Upper lobe of right lung (tissue), 1 donor: ENCODE results near the gene ARPC1A. TPM values are rescaled to one million over a fixed set of nuclear protein-coding genes. Genes with fewer than 3 reads are reported as not detected.
A peak's percentile ranks its signal among the peaks of the same experiment; 100 is the strongest.
"Not testable (repeated sequence)": the region's sequence is repeated elsewhere in the genome, so short reads cannot be mapped to it uniquely, and the experiment has no call there.

Experiments used
- ATAC-seq: fragments of 200-7000 bp; cut with Tn5 transposase; one replicate; pipeline ENCODE4 v1.9.1; 2020; ENCODE audit warnings: mild to moderate bottlenecking, moderate library complexity
- DNase-seq: peaks from one replicate; pipeline ENCODE4 v3.0.0-alpha.2; 2020
- H3K27ac ChIP-seq: fragments of 200-600 bp; one replicate; pipeline ENCODE4 v1.8.0; 2022
- H3K27me3 ChIP-seq: fragments of 200-600 bp; one replicate; pipeline ENCODE4 v1.8.0; 2022; ENCODE audit warnings: mild to moderate bottlenecking
- H3K36me3 ChIP-seq: fragments of 200-600 bp; one replicate; pipeline ENCODE4 v1.8.0; 2022
- H3K4me1 ChIP-seq: fragments of 200-600 bp; one replicate; pipeline ENCODE4 v1.8.0; 2022
- H3K4me3 ChIP-seq: fragments of 200-600 bp; one replicate; pipeline ENCODE4 v1.8.0; 2022; ENCODE audit warnings: mild to moderate bottlenecking
- H3K9me3 ChIP-seq: fragments of 200-600 bp; one replicate; pipeline ENCODE4 v1.8.0; 2022
- CTCF ChIP-seq: fragments of 200-600 bp; IDR thresholded peaks from one replicate; pipeline ENCODE4 v1.8.0; 2022; ENCODE audit warnings: antibody characterized with exemption
- intact Hi-C: fragments of 100-400 bp; cut with DNase I; formaldehyde crosslinking; loops from one replicate; pipeline ENCODE4 v1.11.0; 2022
- total RNA-seq: library from RNA; stranded (reverse); fragmentation: NEBNext Ultra II Directional; extraction: Animal tissue kit (Norgen Biotek cat#: 25700); gene quantifications from one replicate; pipeline ENCODE4 v1.2.1, GENCODE V29; 2021
- donor health status: DM: no; HTN: yes; CAD: no; lungs with severe emphysema.

Gene ARPC1A
- total RNA-seq, 1 donor from 2014 or later: 137 TPM

DNA sequence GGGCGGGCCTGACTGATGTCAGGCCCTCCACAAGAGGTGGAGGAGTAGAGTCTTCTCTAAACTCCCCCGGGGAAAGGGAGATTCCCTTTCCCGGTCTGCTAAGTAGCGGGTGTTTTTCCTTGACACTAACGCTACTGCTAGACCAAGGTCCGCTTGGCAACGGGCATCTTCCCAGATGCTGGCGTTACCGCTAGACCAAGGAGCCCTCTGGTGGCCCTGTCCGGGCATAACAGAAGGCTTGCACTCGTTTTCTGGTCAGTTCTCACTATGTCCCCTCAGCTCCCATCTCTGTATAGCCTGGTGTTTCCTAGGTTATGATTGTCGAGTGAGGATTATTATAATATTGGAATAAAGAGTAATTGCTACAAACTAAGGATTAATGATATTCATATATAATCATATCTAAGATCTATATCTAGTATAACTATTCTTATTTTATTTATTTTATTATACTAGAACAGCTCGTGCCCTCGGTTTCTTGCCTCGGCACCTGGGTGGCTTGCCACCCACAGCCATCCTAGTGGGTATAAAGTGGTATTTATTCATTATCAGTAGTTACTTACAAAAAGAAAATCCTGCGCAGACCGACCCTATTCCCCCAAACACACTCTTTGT is 89.9 kb downstream of the ARPC1A start:
- ATAC-seq, DNase-seq, H3K27ac ChIP-seq, H3K9me3 ChIP-seq, H3K4me3 ChIP-seq, H3K4me1 ChIP-seq, H3K27me3 ChIP-seq: not testable (repeated sequence)
- peaks cover 100% of the 10 kb centered on the region for H3K36me3 ChIP-seq
- TF ChIP-seq CTCF: peak; percentile 68
- intact Hi-C loops: loop anchor here (10.0 kb wide), 1 partner anchor 51 kb away; no protein-coding TSS in a partner anchor

Other genes starting within 250 kb of the ARPC1A start
- 35.0 TPM for gene SMURF1, start 181.8 kb upstream of the ARPC1A start, total RNA-seq
- gene KPNA7, start 117.8 kb upstream of the ARPC1A start, total RNA-seq: 0.29 TPM
- gene MYH16, start 53.1 kb upstream of the ARPC1A start, total RNA-seq: not detected
- 219 TPM for gene ARPC1B, start 48.8 kb downstream of the ARPC1A start, total RNA-seq
- gene PDAP1, start 82.7 kb downstream of the ARPC1A start, total RNA-seq: 76.4 TPM
- gene BUD31, start 83.1 kb downstream of the ARPC1A start, total RNA-seq: 72.0 TPM
- gene PTCD1, start 112.9 kb downstream of the ARPC1A start, total RNA-seq: 7.5 TPM
- gene CPSF4, start 113.0 kb downstream of the ARPC1A start, total RNA-seq: 26.9 TPM
- 231 TPM for gene ATP5MF, start 140.3 kb downstream of the ARPC1A start, total RNA-seq
- 9.6 TPM for gene ZNF789, start 147.0 kb downstream of the ARPC1A start, total RNA-seq
- gene ZNF394, start 174.4 kb downstream of the ARPC1A start, total RNA-seq: 34.5 TPM
- 7.4 TPM for gene ZKSCAN5, start 178.8 kb downstream of the ARPC1A start, total RNA-seq
- 4.9 TPM for gene FAM200A, start 226.2 kb downstream of the ARPC1A start, total RNA-seq
- 63.1 TPM for gene ZNF655, start 232.7 kb downstream of the ARPC1A start, total RNA-seq